CD4-positive, alpha-beta T cell treated with Interleukin-10 for 1 hour (primary cell): ENCODE data around the gene INKA1.
"Not testable (repeated sequence)": the region's sequence is repeated elsewhere in the genome, so short reads cannot be mapped to it uniquely, and the experiment has no call there.

Experiments
- DNase-seq: peaks from one replicate; pipeline ENCODE4 v3.0.0-alpha.2; 2020

The INKA1 gene

DNA sequence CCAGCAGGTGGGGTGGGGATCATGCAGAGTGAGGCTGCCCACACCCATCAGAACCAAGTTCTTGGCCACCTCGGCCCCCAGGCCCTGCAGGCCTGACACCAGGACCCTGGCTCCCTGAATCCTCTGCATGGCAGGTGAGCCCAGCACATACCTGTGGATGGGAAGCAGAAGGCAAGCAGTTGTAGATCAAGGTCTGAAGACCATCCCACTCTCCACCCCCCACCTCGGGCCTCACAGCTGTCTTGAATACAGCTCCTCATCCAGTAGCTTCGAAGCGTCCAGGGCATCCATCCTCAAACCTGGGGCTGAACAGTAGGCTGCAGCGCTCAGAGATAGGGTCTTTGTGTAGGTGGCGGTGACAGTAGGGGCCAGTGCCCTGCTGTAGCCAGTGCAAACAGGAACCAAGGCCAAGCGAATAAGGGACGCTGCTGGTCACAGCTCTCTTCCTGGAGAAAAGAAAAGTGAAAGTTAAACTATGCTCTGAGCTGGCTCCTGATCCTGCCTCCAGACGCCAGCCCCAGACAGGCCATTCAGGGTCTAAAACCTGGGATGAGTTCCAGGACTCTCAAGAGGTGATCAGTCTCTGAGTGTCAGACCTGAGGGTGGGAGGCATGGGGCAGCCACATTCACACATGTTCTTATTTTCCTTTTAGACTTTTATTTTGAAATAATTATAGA, 10.6 kb downstream of the INKA1 start, which contains the start of gene UBA7:
Gene UBA7, minus strand, starts transcription at position 457 of the 678 bp plus-strand sequence. Its CDS starts 166 bp downstream, at position 291.
- peak; percentile 54 for DNase-seq

DNA sequence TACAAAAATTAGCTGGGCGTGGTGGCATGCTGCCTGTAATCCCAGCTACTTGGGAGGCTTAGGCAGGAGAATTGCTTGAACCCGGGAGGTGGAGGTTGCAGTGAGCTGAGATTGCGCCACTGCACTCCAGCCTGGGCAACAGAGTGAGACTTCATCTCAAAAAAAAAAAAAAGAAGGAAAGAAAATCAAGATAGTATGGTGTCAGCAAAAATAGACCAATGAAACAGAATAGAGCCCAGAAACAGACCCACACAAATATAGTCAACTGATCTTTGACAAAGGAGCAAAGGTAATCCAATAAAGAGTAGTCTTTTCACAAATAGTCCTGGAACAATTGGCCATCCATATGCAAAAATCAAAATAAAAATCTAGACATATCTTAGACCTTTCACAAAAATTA, 20.1 kb downstream of the INKA1 start:
- not testable (repeated sequence) for DNase-seq

DNA sequence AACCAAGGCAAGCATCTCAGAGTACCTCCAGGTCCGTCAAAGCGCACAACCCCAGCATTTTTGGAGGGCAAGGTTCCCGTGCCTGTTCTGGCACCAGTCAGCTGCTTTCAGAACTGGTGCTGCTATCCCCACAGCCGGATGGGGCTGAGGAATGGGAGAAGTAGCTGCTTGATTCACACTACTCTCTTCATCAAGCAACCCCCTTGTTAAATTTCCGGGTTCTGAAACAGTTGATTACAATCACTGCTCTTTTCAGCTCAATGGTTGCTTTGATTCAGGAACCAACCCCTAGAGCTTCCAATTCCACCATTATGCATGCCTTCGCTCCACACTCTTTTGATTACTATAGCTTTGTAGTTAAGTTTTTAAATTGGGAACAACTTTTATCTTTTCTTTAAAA, 23.0 kb downstream of the INKA1 start:
- DNase-seq, result no peak

DNA sequence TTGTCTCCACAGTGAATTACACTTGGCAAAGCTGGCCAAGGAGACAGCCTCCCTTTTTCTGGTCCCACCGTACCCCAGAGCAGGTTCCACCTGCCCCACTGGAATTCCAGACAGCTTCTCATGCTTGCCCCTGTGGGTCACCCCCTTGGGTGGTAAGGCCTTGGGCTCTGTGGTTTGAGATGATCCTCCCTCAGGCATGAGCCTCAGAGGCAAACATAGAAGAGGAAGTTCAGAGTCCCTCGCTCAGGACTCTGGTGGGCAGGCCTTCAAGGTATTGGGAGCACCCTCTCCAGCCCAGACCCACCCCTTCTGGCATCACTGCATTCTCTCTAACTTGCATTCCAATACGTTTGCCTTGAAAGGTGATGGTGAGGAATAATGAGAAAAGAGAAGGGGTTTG, 28.3 kb downstream of the INKA1 start:
- DNase-seq, result no peak

DNA sequence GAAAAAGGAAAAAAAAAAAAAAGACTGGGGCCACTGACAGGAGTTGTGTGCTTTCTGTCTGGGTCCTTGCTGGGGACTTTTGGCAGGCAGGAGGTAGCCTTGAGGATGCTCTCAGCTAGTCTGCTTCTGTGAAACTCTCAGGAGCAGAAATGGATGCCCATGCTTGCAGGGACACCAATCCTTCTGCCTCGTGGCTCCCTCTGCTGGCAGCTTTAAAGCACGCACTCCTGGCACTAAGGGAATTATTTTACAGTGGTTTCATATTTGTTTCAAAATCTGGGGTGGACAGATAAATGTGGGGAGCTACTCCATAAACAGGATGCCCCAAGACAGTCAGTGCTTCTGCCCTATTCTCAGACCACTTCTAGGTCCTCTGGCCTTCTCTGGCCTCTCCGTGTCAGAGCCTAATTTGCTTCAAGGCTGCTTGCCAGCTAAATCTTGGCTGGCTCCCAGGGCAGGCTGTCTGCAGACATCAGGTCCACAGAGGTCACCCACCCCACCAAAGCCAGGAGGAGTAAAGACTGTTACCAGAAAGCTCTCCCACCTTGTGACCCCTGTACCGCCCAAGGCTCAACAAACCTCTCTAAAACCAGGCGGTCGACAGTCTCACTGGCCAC, 36.2 kb downstream of the INKA1 start:
- peak; percentile 86 for DNase-seq

DNA sequence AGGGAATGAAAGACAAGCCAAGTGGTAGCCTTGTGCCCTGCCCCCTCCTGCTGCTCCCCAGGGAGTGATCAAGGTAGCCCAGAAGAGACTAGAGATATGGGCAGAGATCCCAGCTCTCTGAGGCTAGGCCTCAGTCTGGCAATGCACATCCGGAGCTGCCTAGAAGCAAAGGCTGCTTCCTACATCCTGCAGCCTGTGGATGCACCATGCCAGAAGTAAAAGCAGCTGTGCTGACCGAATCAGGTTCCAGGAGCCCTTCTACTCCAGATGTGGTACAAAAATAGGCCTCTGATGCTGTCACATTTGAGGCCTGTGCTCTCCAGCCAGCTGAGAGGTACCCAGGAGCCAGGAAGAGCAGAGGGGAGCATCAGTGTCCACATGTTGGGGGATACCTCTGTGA, 37.3 kb downstream of the INKA1 start:
- no peak for DNase-seq

DNA sequence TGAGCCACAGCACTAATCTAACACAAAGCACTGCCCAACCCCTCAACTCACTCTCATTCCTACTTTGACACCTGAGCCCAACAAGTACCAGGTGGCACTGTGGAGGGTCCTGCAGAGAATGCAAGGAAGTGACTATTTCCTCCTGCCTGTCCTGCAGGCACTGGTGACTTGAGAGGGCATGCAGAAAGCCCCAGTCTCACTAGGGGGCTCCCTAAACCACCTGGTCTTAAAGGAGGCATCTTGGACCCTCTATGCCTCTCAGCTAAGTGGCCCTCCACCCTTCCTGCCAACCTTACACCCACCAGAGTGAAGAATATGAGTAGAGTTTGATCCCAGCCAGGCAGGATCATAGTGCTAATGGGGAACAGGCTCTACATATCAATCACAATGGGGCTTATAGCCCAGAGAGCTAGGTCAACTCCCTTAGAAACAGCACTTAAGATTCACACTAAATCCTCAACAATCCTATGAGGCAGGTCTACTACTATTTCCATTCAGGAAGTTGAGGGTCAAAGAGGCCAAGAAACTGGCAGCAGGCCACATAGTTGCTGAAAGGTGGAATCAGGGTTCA, 38.1 kb downstream of the INKA1 start:
- peak; percentile 8 for DNase-seq

DNA sequence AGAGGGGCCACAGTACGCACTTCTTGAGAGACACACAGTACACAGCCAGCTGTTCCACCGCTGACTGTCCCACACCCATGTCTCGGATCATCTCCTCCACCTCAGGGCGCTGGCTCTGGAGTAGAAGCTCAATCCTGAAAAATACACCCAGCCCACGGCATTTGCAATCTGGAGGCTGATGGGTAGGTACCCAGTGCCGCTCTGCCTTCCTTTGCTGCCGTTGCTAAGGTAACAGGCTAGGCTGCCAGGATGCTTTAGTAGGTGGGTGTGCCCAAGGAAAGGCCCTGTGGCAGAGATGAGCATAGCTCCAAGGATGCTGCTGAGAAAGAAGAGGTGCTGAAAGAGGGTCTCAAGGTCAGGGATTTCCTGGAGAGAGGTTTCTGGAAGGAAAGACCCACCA, 38.7 kb downstream of the INKA1 start:
- no peak for DNase-seq

DNA sequence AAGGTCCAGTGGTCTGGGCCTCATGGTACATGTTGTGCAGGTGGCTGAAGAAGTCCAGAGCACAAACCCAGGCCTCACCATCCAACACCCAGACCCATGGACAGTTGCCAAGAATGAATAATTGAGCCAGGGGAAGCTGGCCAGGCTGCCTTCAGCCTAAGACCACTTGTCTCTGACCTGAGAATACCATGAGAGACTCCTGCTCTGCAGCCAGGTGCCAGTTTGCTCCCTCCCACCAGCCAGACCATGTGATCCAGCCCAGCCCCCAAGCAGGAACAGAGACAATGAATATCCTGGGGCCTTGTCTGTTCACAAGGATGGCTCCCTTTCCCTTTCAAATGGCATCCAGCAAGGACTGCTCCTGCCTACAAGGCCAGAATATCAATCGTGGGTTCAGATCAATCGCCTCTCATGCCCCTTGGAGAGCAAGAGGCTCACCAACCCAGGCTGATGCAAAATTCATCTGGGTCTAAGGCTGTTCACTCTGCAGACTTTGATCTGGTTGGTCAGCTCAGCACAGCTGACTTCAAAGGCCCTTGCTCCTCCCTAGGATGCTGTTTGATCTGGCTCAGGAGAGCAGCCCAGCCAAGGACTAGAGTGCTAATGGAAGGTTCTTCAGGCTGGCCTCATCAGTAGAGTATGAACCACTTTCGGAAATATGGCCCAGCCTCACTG, 39.9 kb downstream of the INKA1 start:
- DNase-seq, result no peak

DNA sequence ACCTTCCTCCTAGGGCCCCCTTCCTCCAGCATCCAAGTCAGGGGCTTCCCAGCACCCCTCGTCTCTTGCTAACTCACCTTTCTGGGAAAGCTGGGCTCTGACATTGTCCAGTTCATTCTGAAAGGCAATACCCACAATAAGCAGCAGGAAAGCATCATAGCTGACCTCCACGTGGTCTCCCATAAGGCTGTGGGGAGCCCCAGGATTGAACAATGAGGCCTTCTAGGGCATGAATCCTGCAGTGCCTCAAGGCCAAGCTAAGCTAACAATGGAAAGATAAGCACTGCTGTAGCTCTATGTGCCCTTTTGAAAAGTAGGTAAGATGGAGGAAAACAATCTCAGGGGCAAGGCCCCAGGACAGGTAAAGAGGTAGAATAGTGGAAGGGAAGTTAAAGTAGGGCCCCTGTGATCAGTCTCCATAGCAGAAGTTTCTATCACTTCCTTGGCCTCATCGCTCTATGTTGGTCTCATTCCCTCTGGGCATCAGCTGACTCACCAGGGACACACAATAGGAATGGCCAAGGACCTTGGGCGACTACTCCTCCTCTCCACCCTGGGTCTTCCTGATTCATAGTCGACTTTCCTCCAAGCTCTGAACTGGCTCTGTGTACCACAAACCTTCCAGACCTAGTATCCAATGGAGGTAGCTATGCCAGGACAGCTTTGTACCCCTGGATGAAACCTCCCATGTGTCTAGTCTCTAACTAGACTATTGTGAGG, 41.6 kb downstream of the INKA1 start:
- DNase-seq, result no peak

DNA sequence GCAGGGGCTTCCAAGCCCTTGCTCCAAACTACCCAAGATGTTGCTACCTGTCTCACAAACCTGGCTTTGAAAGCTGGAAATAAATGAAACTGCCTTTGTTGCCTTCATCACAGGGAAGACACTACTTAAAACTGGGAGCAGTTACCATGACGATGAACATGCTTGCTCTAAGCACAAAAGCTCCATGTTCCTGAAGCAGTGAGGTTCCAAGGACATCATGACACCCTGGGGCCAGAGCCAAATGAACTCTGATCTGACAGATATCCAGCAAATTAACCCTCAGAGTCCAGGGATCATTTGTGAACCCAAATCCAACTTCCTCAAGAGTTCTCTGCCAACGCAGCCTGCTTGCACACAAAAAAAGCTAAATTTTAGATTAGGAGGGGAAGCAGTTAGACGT, 42.6 kb downstream of the INKA1 start:
- DNase-seq, result no peak
